Measurements from ENCODE around the gene HYPK.

The HYPK gene, protein sequence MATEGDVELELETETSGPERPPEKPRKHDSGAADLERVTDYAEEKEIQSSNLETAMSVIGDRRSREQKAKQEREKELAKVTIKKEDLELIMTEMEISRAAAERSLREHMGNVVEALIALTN

DNA sequence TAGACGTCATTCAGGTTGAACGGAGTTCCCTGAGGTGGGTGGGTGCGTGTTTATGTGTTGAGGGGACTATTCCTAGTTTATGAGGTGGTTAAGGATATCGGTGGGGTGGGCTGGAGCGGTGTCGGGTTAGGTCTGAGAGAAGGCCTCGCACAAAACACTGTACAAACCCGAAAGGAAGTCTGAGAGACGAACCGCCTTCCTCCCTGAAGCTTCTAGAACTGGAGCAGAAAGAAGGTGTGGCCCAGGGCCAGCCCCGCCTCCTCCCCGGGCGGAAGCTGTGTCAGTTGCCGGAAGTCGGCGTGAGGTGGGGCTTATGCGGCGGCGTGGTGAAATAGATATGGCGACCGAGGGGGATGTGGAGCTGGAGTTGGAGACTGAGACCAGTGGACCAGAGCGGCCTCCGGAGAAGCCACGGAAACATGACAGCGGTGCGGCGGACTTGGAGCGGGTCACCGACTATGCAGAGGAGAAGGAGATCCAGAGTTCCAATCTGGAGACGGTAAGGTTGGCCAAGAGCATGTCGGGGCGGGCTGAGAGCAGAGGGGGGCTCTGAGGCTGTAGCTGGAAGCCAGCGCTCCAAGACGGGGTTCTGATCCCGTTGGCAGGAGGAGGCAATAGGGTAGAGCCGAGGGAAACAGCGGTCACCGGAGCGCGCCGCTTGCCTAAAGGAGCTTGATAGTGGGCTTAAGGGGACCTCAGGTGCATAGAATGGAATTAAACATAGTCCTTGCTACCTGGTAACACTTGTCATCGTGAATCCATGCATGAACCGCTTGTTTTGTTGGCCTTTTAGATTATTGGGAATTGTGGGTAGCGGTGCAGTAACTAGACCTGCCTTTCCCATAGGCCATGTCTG, at the start of gene HYPK:
TSS of gene HYPK (plus strand) at position 314 of the 856 bp plus-strand sequence. CDS start at position 338, 24 bp downstream.
- DNase-seq (ENCODE audit: low spot score) = peak; percentile 81

DNA sequence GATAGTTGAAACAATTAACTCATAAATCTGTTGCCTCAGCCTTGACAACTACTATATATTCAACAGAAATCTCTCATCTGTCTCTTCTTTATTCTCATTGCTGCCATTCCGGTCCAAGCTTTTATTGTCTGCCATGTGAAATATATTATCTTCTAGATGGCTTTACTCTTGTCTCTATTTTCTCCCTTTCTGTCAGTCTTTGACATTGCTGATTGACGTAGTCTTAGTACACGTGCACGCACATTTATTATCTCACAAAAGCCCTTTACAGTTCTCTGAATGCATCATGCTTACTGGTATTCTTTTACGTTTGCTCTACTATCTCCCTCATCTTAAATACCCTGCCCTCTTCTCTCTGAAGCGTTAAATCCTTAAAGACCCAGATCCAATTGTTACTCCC, 48.5 kb upstream of the HYPK start:
- no peak for DNase-seq (ENCODE audit: low spot score)

DNA sequence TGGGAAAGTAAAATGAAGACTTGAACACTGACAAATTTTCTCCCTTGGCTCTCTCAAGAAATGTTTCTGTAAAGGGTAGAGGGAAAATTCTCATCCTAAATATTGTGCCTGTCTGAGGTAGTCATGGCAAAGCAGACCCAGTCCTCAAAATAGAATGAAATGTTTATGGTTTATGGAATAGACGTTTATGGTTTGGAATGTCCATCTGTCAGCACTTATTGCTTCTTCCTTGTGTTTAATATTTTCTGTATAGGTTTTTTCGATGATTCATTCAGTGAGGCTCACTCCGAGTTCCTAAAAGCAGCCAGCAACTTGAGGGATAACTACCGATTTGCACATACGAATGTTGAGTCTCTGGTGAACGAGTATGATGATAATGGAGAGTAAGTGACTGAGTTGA, 37.6 kb upstream of the HYPK start:
- no peak for DNase-seq (ENCODE audit: low spot score)

DNA sequence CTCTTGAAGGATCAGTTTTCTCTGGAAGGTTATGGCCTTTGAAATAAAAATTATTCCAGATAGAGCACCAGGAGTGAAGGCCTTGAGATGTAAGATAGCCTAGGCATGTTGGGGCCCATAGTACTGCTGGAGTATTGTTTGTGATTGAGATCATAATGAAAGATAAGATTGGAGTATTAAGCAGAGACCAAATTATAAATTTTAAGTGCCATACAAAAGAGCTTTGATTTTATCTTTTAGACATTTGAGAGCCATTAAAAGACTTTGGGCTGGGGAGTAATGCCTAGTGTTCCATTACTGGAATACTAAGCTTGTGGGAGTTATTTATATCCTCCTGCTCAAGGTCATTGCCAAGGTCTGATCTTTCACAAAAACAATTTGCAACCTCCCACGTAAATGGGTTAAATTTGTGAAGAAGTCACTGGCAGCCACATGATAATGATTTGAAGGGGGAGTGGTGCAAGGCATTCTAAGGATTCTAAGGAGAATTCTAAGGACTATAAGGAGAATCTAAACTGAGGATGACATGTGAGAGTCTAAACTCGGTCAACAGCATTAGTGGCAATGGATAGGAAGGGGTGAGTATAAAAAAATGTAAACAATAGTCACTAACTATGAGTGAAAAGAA, 36.5 kb upstream of the HYPK start:
- DNase-seq (ENCODE audit: low spot score) = no peak

DNA sequence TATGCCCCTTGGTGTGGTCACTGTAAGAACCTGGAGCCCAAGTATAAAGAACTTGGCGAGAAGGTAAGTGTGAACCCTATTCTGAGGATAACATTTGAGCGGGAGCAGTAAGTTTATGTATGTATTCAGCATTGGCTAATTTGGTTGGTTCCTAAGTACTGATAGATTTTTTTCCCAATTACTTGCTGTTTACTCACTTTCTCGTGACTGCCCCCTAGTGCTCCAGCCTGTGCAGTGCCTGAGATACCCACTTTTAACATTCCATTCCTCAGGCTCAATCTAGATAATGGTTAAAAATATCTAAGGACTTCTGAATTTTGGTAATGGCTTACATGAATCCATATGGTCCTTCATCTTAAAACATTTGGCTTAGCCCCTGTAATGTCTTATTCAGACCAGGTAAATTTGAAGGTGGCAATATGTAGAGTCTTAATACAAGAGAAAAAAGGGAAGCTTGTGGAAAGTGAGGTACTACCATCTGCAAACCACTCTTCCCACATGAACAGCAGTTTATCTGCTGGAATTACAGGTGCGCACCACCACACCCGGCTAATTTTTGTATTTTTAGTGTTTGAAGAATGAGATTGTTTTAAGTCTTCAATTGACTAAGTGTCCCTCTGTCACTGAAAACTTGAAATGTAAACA, 30.7 kb upstream of the HYPK start:
- DNase-seq (ENCODE audit: low spot score) = peak; percentile 31

DNA sequence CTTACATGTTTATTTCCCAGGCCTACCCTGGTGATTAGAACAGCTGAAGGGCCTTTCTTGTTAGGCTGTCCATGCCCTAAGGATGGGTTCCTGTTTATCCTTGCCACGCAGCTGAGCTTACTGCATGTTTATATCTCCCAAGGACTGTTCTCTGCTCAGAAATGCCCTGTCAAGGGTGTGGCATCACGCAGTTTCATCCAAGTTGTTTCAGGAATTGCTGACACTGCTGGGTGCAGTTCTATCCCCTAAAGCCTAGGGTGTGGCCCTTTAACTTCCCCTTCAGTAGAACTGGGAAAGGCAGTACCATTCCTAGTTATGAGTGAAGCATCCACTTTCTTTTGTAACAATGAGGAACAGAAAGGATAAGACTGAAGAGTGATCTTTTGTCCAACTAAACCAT, 28.6 kb upstream of the HYPK start:
- no peak for DNase-seq (ENCODE audit: low spot score)

DNA sequence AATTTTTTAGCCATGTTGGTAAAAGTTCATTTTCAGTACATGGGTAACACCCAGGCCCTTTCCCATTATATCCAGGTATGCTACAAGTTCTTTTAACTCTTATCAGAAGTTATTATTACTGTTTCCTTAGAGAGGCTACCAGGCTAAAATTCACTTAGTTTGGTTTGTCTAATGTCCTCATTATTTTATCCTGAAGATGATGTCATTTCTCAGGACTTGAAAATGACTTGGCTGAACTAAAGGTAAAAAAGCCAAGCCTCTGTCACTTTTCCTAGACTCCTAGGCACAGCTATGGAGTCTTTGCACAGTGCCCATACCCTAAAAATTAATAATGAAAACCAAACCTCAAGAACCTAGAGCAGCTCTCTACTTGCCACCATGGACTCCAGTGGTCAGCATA, 27.8 kb upstream of the HYPK start:
- no peak for DNase-seq (ENCODE audit: low spot score)

DNA sequence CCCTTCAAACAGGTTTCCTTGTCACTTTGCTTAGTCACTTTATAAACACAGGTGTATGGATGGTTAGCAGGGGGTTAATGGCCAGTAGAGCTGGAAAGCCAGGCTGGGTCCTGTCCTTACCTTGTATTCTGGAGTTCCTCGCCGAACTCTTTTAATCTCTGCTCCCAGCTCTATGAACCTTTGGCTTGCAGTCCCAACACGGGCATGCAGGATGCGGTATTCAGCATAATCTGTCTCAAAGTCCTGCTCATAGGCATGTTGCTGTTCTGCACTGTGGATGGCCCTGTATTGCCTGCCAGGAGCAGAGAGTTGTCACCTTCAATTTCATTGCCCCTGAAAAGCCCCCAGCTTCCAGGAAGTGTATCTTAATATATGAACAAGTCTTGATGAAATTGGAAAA, 26.3 kb upstream of the HYPK start:
- DNase-seq (ENCODE audit: low spot score) = no peak

DNA sequence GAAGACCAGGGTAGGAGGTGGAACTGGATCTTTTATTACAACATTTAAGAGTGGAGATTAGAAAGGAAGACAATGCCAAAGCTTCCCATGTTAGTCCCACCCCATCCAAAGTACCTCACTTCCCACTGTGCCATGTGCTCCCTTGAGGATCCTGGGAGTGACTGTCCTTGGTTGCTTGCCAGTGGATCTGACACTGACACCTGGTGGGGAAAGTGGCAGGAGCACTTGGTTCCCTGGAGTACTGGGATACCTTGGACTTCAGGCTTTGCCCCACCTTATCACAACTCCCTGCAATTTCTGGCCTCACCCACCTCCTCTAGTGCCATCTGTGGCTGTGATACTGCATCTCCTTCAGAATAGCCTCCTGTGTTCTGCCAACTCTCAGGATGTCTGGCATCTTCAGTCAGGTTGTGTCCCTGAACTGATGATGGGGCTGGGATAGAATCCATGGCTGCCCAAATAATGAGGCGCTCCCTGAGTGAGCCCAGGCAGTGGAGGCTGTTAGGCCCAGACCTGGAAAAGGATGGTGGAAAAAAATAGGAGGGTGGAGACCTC, 24.9 kb upstream of the HYPK start:
- peak; percentile 73 for DNase-seq (ENCODE audit: low spot score)

DNA sequence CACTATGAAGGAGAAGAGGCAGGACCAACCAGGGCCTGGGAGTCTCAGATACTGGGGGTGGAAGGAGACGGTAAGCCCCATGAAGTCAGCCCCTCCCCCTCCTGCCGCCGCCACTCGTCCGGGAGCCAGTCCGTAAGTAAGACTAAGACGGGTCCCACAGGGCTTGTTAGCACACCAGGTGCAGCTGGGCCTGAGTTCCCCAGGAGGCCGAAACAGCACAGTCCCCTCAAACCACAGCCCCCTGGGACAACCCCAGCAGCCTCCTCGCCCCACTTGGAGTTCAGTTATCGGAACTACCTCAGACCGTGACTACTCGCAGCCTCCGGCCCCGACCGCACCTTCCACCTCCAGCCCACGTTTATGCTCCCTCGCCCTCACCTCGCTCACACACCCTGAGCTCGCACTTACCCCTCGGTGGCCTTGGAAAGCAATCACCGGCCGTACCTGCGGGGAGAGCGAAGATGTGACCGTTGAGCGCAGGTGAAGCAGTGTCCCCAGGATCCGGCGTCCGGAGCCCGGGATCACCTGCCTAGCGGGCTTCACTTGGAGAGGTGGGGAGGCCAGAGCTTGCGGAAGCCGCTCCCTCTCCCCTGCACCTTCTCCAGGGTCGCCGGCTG, 24.2 kb upstream of the HYPK start:
- DNase-seq (ENCODE audit: low spot score) = no peak

DNA sequence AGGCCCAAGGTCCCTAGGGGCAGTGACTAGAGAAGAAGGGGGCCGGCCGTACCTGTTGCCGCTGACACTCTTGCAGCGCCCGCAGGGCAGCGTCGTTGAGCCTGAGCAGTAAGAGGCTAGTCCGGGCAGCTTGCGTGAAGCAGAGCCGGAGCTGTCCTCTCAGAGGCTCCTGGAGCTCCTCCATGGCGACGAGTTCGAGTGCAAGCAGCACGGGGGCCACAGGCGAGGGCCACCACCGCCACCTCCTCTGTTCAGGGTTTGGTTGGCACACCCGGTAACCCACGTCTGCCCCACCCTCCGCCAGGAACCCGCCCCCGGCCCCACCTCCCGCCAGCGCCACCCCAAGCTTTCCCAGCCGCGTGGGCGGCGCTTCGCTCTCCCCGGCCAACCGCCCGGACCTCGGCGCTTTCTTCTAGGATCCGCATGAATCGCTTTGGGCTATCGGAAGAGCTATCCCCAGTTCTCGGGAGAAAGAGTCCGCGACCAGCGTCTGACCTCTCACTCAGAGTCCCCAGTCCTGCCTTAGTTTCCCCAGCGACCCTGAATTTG, 23.6 kb upstream of the HYPK start, which contains the start of gene ELL3:
TSS of gene ELL3 (minus strand) at position 249 of the 549 bp plus-strand sequence. CDS start at position 184, 65 bp downstream.
- peak; percentile 44 for DNase-seq (ENCODE audit: low spot score)

DNA sequence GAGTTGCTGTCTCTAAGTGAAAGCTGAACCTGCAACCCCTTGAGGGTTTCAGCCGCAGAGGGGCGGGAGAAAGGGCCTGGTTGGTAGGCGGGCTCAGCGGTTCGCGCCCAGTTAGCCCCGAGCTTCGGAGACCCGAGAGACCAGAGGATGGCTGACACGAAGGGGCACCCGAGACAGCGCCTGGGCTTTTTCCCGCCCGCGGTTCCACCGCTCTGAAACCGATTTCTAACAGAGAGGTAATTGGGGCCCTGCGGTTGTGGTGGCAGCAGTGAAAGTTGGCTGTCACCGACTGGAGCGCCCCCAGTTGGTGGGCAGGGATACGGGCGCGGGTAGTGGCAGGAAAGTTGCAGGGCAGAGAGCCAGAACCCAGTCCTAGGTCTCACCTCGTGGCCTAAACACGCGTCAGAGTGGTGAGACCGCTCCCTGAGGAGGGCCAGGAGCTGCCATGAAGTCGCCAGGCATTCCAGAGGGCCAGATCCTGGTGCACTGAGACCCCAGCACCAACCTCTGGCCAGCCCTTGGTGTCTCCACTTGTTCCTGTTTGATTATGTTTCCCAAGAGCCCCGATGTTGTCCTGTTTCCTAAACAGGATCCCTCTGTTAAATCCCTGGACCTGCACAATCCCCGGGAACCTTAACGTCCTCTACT, 23.0 kb upstream of the HYPK start:
- DNase-seq (ENCODE audit: low spot score) = peak; percentile 64

DNA sequence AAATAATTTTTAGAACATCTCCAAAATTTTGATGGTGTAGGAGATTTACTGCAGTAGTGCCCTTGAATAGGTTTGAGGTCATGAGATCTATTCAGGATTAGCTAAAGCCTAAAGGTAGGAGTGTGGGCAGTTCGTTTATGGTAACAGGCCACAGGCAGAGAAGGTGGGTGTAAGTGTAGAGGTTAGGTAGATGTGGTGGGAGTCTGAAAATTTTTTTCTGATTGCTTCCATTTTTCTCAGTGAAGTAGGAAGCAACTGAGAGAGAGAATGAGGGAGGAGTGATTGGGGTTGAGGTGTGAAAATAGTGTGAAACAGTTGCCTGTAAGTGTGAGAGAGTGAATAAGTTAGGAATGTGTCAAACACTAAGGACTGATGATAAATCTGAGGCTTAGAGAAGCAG, 21.4 kb upstream of the HYPK start:
- no peak for DNase-seq (ENCODE audit: low spot score)

DNA sequence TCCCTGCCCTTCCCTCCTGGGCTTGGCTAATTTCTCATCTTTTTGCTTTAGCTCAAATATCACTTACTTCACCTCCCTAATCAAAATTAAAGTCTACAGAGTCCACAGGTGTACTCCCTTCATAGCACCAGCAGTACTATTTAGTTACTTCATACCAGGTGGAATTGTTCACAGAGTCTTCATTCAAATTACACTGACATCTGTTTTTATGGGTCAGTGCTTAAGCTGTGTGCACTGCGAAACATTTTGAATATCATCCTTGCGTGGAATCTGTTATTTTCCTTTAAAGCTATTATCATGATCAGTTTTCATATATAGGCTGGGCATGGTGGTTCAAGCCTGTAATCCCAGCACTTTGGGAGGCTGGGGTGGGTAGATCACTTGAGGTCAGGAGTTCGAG, 11.0 kb upstream of the HYPK start:
- no peak for DNase-seq (ENCODE audit: low spot score)

DNA sequence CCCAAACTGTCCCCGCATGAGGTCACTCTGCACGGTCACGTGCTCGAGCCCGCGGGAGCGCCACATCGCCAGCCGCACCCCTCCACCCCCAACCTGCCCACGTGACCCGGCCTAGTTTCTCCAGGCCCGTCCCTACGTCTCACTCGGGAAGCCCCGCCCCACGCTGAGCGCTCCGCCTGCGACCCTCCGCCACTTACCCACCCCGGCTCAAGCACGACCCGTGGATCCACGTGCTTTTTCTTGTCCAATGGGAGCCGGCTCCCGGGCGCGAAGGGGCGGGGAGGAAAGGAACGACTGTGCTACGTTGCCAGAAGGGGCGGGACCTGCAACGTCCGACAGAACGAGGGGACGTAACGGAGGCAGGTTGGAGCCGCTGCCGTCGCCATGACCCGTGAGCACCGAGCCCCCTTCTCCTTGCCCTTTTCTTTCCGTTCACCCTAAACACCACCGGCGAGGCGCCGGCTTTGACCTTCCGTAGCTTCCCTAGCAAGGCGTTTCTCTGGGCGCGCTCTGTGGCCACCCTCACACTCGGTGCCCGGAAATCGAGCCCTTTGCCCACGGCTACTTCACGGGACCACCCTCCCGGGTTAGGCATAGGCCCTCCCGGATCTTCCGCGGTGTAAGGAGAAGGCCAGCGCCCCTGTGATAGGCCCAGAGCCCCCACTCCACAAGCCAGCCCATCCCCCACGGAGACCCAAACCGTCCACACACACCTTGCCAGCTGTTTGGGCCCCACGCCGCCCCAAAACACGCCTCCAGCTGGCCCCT, 8.2 kb upstream of the HYPK start, which contains the start of gene SERF2:
TSS of gene SERF2 (plus strand) at position 328 of the 768 bp plus-strand sequence. CDS start at position 385, 57 bp downstream.
- peak; percentile 97 for DNase-seq (ENCODE audit: low spot score)

DNA sequence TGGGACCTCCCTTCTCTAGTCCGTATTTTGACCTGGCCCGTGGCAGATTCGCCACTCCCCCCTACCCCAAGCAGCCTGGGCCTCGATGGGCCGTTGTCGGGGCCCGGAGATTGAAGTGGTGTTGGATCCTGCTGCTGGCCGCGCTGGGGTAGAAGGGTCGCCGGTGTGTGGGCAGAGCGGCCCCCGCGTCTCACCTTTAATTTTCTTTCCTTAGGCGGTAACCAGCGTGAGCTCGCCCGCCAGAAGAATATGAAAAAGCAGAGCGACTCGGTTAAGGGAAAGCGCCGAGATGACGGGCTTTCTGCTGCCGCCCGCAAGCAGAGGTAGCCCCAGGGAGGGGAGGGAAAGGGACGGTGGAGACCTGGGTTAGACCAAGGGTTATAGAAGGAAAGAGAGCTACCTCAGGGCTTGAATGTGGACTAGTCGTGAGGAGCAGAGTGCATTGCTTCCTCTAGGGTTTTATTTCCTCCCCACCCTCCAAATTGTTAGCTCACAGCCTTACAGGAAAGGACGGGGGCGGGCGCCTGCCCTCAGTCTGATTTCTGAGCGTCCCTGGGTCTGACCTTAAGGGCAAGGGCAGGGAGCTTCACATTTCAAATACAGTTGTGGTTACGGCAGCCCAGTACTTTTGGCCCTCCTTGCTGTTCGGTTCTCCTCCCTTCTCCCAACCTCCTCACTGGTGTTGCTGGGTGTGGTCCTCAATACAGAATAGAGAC, 7.5 kb upstream of the HYPK start:
- no peak for DNase-seq (ENCODE audit: low spot score)

DNA sequence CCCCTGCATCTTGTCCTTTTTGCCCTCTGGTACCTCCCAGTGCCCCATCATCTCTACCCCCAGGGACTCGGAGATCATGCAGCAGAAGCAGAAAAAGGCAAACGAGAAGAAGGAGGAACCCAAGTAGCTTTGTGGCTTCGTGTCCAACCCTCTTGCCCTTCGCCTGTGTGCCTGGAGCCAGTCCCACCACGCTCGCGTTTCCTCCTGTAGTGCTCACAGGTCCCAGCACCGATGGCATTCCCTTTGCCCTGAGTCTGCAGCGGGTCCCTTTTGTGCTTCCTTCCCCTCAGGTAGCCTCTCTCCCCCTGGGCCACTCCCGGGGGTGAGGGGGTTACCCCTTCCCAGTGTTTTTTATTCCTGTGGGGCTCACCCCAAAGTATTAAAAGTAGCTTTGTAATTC, 6.8 kb upstream of the HYPK start:
- DNase-seq (ENCODE audit: low spot score) = no peak

DNA sequence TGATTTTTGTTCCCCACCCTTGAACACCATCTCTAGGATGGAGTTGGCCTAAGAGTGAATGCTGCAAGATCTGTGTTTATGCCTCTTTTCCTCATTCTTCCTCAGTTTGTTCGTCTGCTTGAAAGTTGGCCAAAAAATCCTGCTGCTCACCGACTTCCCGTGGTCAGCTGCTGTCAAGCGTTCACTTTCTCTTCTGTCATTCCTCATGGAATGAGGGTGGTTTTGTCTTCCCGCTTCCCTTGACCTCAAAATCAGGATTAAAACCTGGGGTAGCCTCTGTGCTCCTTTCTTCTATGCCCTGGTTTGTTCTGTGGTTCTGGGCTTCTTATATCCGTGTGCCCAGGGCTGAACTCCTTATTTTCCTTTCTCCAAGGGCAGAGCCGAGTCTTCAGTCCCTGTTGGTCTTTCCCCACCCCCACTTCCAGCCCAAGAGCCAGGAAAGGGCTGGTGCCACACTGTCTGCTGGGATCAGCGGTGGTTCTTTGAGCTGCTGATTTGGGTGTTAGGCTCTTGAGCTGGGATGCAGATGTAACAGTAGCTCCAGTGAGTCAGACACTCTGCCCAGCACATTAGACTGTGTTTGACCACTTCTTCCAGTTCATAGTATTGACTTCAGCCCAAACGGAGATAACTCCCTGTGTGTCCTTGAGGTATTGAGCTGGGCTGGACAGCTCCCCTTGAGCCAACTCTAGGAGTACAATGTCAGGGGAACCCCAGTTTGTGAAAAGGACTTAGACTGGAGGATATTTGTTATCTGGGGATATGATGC, 5.9 kb upstream of the HYPK start:
- DNase-seq (ENCODE audit: low spot score) = no peak

DNA sequence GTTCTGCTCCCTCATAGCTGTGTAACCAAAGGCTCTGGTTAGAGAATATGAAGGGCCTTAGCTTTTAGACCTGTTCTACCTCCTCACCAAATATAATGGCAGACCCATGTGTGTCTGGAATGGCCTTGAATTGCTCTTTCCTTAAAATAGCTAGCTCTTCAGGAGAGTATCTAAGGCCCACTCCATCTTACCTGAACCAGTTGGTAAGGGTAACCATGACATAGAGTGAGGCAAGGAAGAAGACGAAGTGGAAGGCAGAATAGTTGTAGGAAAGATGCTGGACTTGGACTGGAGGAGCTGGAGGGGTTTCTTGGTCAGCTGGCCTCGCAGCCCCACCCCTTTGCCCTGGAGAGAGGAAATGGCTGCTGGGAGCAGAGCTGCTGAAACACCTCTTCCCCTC, 5.2 kb upstream of the HYPK start:
- DNase-seq (ENCODE audit: low spot score) = no peak

Data from SW480 (cell line).